GM18858 (cell line): Measurements from ENCODE around the gene ERBB2.
"Not testable (repeated sequence)": the region's sequence is repeated elsewhere in the genome, so short reads cannot be mapped to it uniquely, and the experiment has no call there.

Experiments used
- ATAC-seq: cut with Tn5 transposase; IDR thresholded peaks from one replicate; pipeline ENCODE4 v1.9.1; 2021; ENCODE audit not compliant: unreplicated experiment

Gene ERBB2

DNA sequence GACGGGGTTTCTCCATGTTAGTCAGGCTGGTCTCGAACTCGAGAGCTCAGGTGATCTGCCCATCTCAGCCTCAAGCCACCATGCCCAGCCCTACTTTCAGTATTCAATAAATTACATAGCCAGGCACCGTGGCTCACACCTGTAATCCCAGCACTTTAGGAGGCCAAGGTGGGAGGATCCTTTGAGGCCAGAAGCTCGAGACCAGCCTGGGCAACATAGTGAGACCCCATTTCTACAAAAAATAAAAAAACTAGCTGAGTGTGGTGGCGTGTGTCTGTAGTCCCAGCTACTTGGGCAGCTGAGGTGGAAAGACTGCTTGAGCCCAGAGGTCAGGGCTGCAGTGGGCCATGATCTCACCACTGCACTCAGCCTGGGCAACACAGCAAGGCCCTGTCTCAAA, 22.2 kb downstream of the ERBB2 start:
- ATAC-seq, result no peak

DNA sequence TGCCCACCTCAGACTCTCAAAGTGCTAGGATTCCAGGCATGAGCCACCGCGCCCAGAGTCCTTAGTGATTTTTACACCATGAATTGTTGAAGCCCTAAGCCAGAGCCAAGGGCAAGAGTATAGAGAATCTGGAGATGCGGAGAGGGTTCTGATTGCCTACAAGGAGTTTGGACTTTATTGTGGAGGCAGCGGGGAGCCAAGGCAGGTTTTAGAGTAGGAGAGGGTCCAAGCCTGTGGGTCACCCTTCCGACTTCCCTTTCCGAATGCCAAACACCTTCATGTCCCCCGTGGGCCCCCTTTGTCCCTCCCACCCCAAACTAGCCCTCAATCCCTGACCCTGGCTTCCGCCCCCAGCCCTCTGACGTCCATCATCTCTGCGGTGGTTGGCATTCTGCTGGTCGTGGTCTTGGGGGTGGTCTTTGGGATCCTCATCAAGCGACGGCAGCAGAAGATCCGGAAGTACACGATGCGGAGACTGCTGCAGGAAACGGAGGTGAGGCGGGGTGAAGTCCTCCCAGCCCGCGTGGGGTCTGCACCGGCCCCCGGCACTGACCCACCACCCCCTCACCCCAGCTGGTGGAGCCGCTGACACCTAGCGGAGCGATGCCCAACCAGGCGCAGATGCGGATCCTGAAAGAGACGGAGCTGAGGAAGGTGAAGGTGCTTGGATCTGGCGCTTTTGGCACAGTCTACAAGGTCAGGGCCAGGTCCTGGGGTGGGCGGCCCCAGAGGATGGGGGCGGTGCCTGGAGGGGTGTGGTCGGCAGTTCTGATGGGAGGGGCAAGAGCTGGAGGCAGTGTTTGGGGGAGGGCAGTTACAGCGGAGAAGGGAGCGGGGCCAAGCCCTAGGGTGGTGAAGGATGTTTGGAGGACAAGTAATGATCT, 23.3 kb downstream of the ERBB2 start:
- ATAC-seq, result no peak

DNA sequence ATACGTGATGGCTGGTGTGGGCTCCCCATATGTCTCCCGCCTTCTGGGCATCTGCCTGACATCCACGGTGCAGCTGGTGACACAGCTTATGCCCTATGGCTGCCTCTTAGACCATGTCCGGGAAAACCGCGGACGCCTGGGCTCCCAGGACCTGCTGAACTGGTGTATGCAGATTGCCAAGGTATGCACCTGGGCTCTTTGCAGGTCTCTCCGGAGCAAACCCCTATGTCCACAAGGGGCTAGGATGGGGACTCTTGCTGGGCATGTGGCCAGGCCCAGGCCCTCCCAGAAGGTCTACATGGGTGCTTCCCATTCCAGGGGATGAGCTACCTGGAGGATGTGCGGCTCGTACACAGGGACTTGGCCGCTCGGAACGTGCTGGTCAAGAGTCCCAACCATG, 24.9 kb downstream of the ERBB2 start:
- ATAC-seq, result no peak

DNA sequence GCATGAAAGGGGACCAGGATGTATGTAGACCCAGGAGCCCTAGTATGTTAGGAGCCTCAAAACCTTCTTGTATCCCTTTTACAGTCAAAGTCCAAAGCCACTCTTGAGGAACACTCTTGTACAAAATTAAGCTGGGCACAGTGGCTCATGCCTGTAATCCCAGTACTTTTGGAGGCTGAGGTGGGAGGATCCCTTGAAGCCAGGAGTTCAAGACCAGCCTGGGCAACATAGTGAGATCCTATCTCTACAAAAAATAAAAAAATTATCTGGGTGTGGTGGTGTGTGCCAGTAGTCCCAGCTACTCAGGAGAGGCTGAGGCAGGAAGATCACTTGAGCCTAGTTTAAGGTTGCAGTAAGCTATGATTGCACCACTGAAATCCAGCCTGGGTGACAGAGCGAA, 26.1 kb downstream of the ERBB2 start:
- not testable (repeated sequence) for ATAC-seq

DNA sequence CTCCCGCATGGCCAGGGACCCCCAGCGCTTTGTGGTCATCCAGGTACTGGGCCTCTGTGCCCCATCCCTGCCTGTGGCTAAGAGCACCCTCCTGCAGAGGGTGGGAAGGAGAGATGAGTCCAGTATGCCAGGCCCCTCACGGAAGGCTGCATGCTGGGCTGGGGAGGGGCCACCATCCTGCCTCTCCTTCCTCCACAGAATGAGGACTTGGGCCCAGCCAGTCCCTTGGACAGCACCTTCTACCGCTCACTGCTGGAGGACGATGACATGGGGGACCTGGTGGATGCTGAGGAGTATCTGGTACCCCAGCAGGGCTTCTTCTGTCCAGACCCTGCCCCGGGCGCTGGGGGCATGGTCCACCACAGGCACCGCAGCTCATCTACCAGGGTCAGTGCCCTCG, 26.8 kb downstream of the ERBB2 start:
- no peak for ATAC-seq

DNA sequence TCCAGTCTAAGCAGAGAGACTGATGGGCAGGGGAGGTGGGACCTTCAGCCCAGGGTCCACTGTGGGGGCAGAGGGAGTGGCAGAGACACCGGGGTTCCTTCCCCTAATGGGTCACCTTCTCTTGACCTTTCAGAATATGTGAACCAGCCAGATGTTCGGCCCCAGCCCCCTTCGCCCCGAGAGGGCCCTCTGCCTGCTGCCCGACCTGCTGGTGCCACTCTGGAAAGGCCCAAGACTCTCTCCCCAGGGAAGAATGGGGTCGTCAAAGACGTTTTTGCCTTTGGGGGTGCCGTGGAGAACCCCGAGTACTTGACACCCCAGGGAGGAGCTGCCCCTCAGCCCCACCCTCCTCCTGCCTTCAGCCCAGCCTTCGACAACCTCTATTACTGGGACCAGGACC, 27.7 kb downstream of the ERBB2 start:
- no peak for ATAC-seq

DNA sequence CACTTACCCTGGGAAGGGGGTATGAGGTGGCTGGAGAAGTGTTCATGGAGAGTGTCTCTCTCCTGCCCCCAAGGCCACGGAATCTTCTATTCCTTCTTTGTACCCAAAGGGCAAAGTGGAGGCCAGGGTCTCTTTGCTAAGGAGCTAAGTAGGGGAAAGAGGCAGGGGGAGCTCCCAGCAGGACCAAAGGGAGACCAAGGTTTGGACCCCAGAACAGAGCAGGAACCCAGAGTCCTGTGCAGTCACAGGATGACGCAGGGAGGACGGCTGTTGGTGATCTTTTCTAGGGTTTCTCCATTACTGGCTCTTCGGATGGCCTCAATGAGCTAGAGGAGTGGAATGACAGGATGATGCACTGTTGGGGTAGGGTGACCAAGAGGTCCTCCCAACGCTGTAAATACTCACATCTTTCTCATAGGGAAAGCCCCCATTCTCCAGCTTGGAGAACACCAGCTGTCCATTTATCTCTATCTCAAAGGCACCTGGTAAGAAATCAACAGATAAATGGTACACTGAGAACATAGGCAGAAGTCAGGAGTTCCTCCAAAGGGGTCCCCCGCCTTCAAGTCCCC, 29.5 kb downstream of the ERBB2 start:
- no peak for ATAC-seq

DNA sequence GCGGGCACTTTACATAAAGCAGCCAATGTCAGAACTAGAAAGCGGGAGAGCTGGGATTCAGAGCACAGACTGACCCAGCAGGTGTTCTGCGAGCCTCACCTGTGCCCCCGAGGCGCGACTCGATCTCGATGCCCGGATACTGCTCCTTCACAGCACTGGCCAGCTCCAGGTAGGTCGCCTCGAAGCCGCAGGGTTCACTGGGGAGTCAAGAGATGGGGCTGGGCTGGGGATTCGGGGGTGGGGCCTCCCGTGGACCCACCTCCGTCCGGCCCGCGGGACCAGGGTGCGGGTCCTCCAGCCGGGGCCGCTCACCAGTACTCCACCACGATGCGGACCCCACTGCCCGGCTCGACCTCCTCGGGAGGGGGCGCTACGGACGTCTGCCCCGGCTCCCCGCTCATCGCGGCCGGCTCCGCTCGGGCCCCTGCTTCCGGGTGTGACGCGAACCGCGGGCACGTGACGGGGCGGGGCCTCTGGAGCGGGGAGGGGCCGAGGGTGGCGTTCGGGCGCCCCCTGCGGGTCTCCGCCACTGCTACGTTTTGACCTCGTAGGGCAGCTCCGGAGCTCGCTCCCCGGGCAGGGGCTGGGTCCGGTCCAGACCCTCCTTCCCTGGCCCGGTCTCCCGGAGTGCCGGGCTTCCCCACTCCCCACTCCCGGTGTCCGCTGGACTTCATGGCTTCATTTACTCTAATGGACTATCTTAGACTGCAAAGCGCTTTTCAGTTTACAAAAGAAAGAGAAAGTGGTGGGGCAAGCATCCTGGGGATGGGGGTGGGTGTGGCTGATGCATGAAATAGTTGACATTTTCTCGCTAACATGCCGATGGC, 30.4 kb downstream of the ERBB2 start, which contains the start of gene MIEN1:
Gene MIEN1 (minus strand): TSS at position 438 of the 827 bp plus-strand sequence. CDS start 37 bp downstream, at position 401.
- ATAC-seq, result peak; percentile 64

DNA sequence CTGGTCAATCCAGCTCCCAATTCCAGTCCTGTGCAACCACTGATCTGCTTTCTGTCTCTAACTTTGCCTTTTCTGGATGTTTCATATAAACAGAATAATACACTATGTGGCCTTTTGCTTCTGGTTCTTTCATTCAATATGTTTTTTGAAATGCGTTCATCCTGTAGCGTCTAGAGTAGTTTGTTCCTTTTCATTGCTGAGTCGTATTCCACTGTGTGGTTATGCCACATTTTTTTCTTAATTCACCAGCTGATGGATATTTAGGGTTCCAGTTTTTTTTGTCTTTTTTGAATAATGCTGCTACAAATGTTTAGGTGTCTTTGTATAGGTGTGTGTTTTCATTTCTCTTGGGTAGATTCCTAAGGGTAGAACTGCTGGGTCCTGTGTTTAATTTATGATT, 32.7 kb downstream of the ERBB2 start:
- no peak for ATAC-seq

DNA sequence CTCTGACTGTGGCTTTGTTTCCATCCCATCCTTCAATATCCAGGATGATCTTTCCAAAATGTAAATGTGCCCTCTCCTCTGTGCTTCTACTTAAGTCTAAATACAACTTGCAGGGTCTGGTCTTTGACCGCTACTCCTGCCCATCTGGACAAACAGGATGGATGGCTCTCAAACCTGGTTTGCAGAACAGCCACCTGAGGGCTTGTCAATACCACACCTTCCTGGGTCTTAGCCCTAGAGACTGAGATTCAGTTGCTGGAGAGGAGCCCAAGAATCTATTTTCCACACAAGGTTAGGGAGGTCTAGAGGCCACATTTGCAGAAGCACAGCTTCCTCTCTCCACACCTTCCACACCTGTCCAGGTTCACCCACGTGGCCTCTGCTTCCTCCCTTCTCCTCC, 36.0 kb downstream of the ERBB2 start:
- ATAC-seq, result no peak

DNA sequence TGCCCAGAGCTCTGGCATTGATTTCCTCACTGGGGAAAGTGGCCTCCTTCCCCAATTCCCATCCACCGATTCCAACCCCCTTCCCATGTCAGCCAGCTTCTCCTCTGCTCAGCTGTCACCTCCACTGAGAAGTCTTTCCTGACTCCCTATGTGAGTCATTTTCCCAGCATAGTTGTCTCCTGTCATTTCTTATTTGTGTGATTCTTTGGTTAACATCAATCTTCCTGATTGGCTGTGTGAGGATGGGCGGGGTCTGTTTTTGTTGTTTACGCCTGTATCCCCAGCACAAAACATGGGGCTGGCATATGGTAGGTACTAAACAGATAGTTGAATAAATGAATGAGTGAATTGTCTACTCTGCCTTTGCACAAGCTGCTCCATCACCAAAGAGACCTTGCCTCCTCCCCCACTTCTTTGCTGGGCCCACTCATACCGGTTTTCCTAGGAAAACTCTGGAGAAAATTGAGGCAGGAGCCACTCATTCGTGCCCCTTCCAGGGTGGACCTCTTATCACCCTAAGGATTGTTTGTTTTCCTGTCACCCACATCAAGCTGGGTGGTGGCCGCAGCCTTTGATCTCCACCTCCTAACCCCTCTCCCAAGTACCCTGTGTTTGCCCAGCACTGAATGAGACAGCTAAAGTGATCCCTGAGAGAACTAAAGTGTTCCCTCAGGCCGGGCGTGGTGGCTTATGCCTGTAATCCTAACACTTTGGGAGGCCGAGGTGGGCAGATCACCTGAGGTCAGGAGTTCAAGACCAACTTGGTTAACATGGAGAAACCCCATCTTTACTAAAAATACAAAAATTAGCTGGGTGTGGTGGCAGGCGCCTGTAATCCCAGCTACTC, 36.7 kb downstream of the ERBB2 start:
- no peak for ATAC-seq

DNA sequence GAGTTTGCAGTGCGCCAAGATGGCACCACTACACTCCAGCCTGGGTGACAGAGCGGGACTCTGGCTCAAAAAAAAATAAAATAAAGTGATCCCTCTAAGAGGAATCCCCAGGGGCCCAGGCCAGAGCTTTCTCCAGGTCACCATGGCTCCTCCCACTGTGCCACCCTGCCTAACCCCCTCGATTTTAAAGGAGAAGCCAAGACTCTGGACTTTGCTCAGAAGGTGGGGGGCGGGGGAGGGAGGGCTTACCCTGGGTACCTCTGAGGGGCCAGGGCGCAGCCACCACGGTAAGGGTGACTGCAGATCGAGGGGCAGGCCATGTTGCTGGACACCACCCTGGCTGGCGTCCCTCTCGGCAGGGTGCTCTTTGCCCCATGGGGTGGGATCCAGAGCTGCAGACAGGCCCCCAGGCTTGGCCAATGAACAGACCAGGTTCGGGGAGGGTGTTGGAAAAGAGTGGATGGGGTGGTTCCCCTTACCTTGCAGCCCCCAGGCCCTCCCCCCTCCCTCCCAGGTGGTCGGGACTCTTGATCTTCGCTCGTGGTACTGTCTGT, 37.4 kb downstream of the ERBB2 start:
- ATAC-seq, result no peak

DNA sequence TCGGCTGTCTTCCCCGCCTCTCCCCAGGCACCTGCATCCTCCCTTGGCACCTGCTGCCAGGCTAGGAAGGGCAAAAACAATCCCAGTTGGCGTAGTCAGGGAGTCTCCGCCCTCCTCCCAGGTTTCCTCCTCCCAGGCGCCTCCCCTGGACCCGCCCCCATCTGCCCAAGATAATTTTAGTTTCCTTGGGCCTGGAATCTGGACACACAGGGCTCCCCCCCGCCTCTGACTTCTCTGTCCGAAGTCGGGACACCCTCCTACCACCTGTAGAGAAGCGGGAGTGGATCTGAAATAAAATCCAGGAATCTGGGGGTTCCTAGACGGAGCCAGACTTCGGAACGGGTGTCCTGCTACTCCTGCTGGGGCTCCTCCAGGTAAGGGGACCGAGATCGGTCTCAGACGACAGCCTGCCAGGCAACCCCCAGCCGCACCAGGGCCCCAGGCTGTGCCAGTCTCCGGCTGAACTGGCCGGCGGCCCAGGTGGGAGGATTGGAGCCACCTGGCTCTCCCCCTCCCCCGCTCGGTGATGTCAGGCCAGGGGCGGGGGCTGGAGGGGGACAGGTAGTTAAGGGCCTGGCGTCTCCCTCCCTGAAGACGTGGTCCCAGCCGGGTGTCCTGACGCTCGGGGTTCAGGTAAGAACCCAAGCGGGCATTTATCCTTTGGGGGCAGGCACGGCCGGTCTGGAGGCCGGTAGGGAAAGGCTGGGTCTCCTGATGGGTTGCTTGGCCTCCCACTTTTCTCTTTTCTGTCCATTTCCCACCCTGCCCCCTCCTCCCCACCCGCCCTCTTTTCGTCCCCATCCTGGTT, 38.1 kb downstream of the ERBB2 start, which contains the start of gene GRB7:
Gene GRB7 (plus strand): TSS at position 179 of the 808 bp plus-strand sequence. CDS start 4,364 bp downstream, outside the sequence.
- ATAC-seq, result no peak

DNA sequence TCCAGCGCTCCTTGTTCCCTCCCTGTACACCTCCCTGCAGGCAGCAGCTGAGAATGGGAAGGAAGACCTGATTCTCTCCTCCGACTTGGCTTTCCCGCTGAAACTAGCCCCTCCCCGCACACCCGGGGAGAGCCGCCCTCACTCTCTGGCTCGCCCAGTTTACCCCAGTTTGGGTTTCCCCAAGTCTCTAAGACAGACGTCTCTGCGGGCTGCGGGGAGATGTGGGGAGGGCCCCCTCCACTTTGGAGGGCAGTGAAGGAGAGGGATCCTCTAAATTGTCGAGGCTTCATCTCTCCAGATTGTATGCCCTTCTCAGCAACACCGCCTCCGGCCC, 38.7 kb downstream of the ERBB2 start:
- ATAC-seq, result no peak

DNA sequence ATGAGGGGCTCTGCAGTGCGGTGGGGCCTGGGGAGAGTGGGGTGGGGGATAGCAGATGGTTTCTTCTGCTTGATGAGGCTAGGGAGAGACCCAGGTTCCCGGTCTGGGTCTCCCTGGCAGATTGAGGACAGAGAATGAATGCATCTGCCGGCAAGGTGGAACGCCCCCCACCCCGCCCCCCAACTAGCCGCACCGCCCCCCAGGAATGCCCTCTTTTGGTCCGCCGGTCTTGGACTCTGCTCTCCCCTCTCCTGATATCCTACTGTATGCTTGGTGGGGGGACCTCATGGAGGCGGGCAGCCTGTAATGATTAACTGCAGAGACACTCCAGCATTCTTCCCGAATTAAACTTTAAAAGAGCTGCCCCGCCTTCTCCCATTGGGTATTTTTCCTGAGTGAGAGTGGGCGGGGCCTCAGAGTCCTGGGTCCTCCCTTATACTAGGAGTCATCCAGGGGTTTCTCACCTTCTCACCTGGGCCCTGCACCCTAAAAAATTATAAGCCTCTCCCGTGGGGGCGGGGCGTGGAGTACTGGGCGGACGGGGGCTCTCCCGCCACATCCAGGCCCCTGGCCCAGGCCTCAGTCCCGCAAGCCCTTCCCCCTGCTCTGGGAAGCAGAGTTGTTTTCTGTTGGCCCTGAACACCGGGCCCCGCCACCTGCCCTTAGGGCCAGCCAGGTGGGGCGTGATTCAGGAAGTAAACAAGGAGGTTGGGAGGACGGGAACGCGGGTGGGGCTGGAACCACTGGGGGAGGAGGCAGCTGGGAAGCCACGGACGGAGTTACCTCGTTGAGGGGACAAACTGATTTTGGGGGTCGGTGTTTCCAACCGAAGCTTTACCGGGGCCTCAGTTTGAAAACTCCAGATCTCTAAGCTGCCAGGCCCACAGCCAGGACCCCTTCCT, 39.4 kb downstream of the ERBB2 start:
- ATAC-seq, result no peak

DNA sequence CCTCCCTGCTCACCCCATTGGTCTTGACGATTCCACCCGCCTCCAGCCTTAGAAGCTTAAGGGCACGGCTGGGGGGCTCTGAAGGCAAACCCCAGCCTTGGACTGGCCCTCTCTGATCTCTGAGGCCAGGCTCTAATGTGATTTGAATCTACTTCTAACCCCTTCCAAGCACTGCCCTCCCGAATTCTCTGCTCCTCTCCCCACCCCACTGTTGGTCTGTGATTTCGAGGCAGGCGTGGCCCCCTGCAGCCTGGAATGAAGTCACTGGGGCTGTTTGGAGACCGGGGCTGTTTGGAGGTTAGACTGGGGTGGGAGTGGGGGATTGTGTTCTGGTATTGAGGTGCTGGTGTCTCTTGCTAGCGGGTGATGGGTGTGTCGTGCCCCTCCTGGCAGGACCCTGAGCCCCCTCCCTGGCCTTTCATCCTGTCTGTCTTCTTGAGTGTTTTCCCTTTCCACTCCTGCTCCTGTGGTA, 40.1 kb downstream of the ERBB2 start:
- ATAC-seq, result no peak

DNA sequence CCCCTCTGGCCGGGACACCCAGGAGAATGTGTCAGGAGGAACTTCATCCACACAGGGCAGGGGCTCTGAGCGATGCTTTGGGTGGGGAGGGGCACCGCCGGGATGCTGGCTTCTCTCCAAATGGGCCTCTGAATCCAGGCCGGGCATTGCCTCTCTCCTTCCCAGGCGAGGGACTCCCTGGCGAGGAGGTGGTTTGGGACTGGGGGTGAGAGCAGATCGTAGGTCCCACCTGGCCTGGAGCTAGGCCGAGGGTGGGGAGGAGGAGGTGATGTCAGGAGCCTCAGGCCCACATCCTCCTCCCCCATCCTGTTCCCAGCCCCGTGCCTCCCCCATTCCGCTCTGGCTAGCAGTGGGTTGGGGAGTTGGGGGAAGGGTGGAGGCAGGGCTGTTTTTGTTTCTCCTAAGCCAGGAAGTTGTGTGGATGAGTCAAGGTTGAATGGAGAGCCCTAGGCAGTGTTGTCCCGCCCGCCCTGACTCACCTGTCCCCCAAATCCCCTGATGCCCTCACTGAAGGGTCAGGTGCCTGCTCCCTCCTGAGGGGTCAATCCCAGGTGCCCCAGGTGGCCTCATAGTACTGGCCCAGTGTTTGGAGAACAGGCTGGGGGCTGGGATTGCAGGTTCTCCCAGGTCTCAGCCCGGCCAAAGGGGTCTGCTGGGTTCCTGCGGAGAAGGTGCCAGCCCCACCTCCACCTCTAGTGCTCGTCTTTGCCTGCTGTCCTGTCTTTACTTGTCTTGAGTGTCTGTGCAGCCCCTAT, 40.7 kb downstream of the ERBB2 start:
- no peak for ATAC-seq
